H9 (cell line): ENCODE measurements around the gene PATE1. TPM values are rescaled to one million over a fixed set of nuclear protein-coding genes. Genes with fewer than 3 reads are reported as not detected.

Experiments
- DNase-seq: peaks from one replicate; pipeline ENCODE4 v3.0.0-alpha.2; 2017
- H2AFZ ChIP-seq: one replicate; pipeline ENCODE4 v1.6.1; 2013; ENCODE audit warnings: mild to moderate bottlenecking, low read length, control low read depth, moderate library complexity
- H2AK5ac ChIP-seq: 2 replicates; pipeline ENCODE4 v1.6.1; 2013; ENCODE audit warnings: low read length, control low read depth, mixed read lengths; ENCODE audit not compliant: insufficient read length
- H2BK120ac ChIP-seq: one replicate; pipeline ENCODE4 v1.6.1; 2013; ENCODE audit warnings: low read depth, mild to moderate bottlenecking, low read length, control low read depth, inconsistent platforms; ENCODE audit not compliant: poor library complexity, severe bottlenecking
- H2BK12ac ChIP-seq: 2 replicates; pipeline ENCODE4 v1.6.1; 2013; ENCODE audit warnings: low read length, control low read depth, mixed read lengths, low read depth; ENCODE audit not compliant: insufficient read length
- H2BK15ac ChIP-seq: 2 replicates; pipeline ENCODE4 v1.6.1; 2013; ENCODE audit warnings: low read depth, low read length, control low read depth
- H2BK20ac ChIP-seq: one replicate; pipeline ENCODE4 v1.6.1; 2013; ENCODE audit warnings: low read depth, mild to moderate bottlenecking, low read length, control low read depth, inconsistent platforms; ENCODE audit not compliant: poor library complexity, severe bottlenecking
- H2BK5ac ChIP-seq: 2 replicates; pipeline ENCODE4 v1.6.1; 2013; ENCODE audit warnings: low read length, control low read depth, mixed read lengths; ENCODE audit not compliant: insufficient read length
- H3K14ac ChIP-seq: 2 replicates; pipeline ENCODE4 v1.6.1; 2013; ENCODE audit warnings: low read length, control low read depth; ENCODE audit not compliant: insufficient read depth
- H3K18ac ChIP-seq: 2 replicates; pipeline ENCODE4 v1.6.1; 2013; ENCODE audit warnings: low read depth, mild to moderate bottlenecking, mixed read lengths, low read length, control low read depth; ENCODE audit not compliant: insufficient read length
- H3K23ac ChIP-seq: 2 replicates; pipeline ENCODE4 v1.6.1; 2013; ENCODE audit warnings: low read length, control low read depth, mixed read lengths, low read depth; ENCODE audit not compliant: insufficient read length
- H3K23me2 ChIP-seq: 2 replicates; pipeline ENCODE4 v1.6.1; 2013; ENCODE audit warnings: low read depth, mild to moderate bottlenecking, mixed read lengths, low read length, control low read depth; ENCODE audit not compliant: insufficient read length, poor library complexity, severe bottlenecking
- H3K27ac ChIP-seq: 2 replicates; pipeline ENCODE4 v1.5.1; 2013; ENCODE audit warnings: low read length, control low read depth, mixed read lengths, low read depth; ENCODE audit not compliant: insufficient read length
- H3K27me3 ChIP-seq: 2 replicates; pipeline ENCODE4 v1.6.1; 2013; ENCODE audit warnings: low read length, control low read depth, inconsistent platforms; ENCODE audit not compliant: insufficient read depth
- H3K4ac ChIP-seq: 2 replicates; pipeline ENCODE4 v1.6.1; 2013; ENCODE audit warnings: low read depth, mild to moderate bottlenecking, control low read depth, inconsistent platforms, low read length, moderate library complexity
- H3K4me1 ChIP-seq: 2 replicates; pipeline ENCODE4 v1.6.1; 2013; ENCODE audit warnings: low read length, control low read depth, inconsistent platforms; ENCODE audit not compliant: insufficient read depth
- H3K4me2 ChIP-seq: 2 replicates; pipeline ENCODE4 v1.6.1; 2013; ENCODE audit warnings: low read length, control low read depth, mixed read lengths; ENCODE audit not compliant: insufficient read length, insufficient read depth
- H3K56ac ChIP-seq: 2 replicates; pipeline ENCODE4 v1.6.1; 2013; ENCODE audit warnings: low read depth, mild to moderate bottlenecking, mixed read lengths, low read length, control low read depth; ENCODE audit not compliant: insufficient read length
- H3K79me1 ChIP-seq: 2 replicates; pipeline ENCODE4 v1.6.1; 2013; ENCODE audit warnings: low read depth, mild to moderate bottlenecking, moderate library complexity, low read length, control low read depth, inconsistent platforms; ENCODE audit not compliant: insufficient read depth, poor library complexity, severe bottlenecking
- H3K79me2 ChIP-seq: 2 replicates; pipeline ENCODE4 v1.6.1; 2013; ENCODE audit warnings: low read length, control low read depth, inconsistent platforms; ENCODE audit not compliant: insufficient read depth
- H3K9ac ChIP-seq: 2 replicates; pipeline ENCODE4 v1.6.1; 2013; ENCODE audit warnings: low read length, control low read depth, mixed read lengths; ENCODE audit not compliant: insufficient read length; ENCODE audit errors: extremely low read depth
- H3K9me3 ChIP-seq: one replicate; pipeline ENCODE4 v1.6.1; 2013; ENCODE audit warnings: low read depth, low read length, inconsistent platforms; ENCODE audit not compliant: control insufficient read depth
- H3T11ph ChIP-seq: one replicate; pipeline ENCODE4 v1.6.1; 2013; ENCODE audit warnings: mild to moderate bottlenecking, low read length, control low read depth, inconsistent platforms
- H4K20me1 ChIP-seq: one replicate; pipeline ENCODE4 v1.6.1; 2013; ENCODE audit not compliant: control insufficient read depth, insufficient read length, insufficient read depth
- H4K5ac ChIP-seq: 2 replicates; pipeline ENCODE4 v1.6.1; 2013; ENCODE audit warnings: low read depth, mild to moderate bottlenecking, mixed read lengths, low read length, control low read depth; ENCODE audit not compliant: insufficient read length
- H4K8ac ChIP-seq: replicated peaks from 2 replicates; pipeline ENCODE4 v1.6.1; 2013; ENCODE audit warnings: low read length, control low read depth, mixed read lengths, low read depth; ENCODE audit not compliant: insufficient read length
- H4K91ac ChIP-seq: 2 replicates; pipeline ENCODE4 v1.6.1; 2013; ENCODE audit warnings: low read depth, mild to moderate bottlenecking, moderate library complexity, mixed read lengths, low read length, control low read depth; ENCODE audit not compliant: insufficient read length
- H3K27ac Mint-ChIP-seq, 3 experiments: 2 replicates in 2 of 3; 3 replicates in 1 of 3; pipeline ENCODE4 v1.8.0; 2020 to 2021; ENCODE audit warnings: mixed read lengths in 3 of 3, mild to moderate bottlenecking in 1 of 3, moderate library complexity in 1 of 3
- H3K27me3 Mint-ChIP-seq: 2 replicates; pipeline ENCODE4 v1.8.0; 2021; ENCODE audit warnings: low read depth, mild to moderate bottlenecking, moderate library complexity, mixed read lengths
- H3K36me3 Mint-ChIP-seq, 3 experiments: 2 replicates in 2 of 3; 3 replicates in 1 of 3; pipeline ENCODE4 v1.8.0; 2020 to 2021; ENCODE audit warnings: low read depth in 3 of 3, mixed read lengths in 3 of 3; ENCODE audit not compliant: insufficient read depth in 1 of 3
- H3K4me1 Mint-ChIP-seq, 2 experiments: 2 replicates each; pipeline ENCODE4 v1.8.0; 2020; ENCODE audit warnings: mixed read lengths in 2 of 2
- H3K4me3 Mint-ChIP-seq, 2 experiments: 2 replicates in 1 of 2; 3 replicates in 1 of 2; pipeline ENCODE4 v1.8.0; 2020 to 2021; ENCODE audit warnings: mild to moderate bottlenecking in 2 of 2, mixed read lengths in 2 of 2, moderate library complexity in 1 of 2
- H3K9me3 Mint-ChIP-seq, 2 experiments: 2 replicates in 1 of 2; 3 replicates in 1 of 2; pipeline ENCODE4 v1.8.0; 2020; ENCODE audit warnings: mild to moderate bottlenecking in 2 of 2, mixed read lengths in 2 of 2, moderate library complexity in 1 of 2
- CTCF ChIP-seq: fragments of 200-600 bp; sonication (generic); conservative IDR thresholded peaks from 3 replicates; pipeline ENCODE4 v1.8.0; 2021; ENCODE audit warnings: antibody characterized with exemption, mild to moderate bottlenecking
- WGBS: extraction: QIAGEN DNeasy Blood & Tissue Kit; methylation state at CpG from one replicate; pipeline ENCODE4 v1.1.7; 2013; ENCODE audit warnings: missing lambda C conversion rate, low lambda C conversion rate, mixed read lengths; ENCODE audit not compliant: insufficient read length; ENCODE audit errors: extremely low coverage; 5-methylcytosine and 5-hydroxymethylcytosine counted together
- total RNA-seq: library from RNA; stranded (reverse); gene quantifications from 2 replicates; pipeline ENCODE4 v1.2.1, GENCODE V29; 2021

The PATE1 gene
- total RNA-seq, 1 experiment from 2014 or later, result not detected

GRCh38 chr11:125724125-125724524 lies 22.0 kb upstream of the PATE1 start:
- Histone ChIP-seq H3K27me3 (no peaks in the 10 kb centered on the region), H3K9me3 (no peaks in the 10 kb centered on the region), H3K79me2 (no peaks in the 10 kb centered on the region), H3K23ac (no peak overlapping the region), H3K9ac (no peak overlapping the region), H3K14ac (no peak overlapping the region), H3T11ph (no peak overlapping the region), H2BK20ac (no peak overlapping the region), H3K27ac (no peak overlapping the region), H3K4me1 (no peaks in the 10 kb centered on the region), H3K4ac (no peak overlapping the region), H4K20me1 (no peaks in the 10 kb centered on the region), H2BK120ac (no peak overlapping the region), H3K18ac (no peak overlapping the region), H3K4me2 (no peak overlapping the region), H2BK5ac (no peak overlapping the region), H4K8ac (no peak overlapping the region), H2BK12ac (no peak overlapping the region), H3K79me1 (no peaks in the 10 kb centered on the region), H3K23me2 (no peaks in the 10 kb centered on the region), H2AK5ac (no peak overlapping the region), H2AFZ (no peak overlapping the region), H4K5ac (no peak overlapping the region), H4K91ac (no peak overlapping the region), H2BK15ac (no peak overlapping the region), H3K56ac (no peak overlapping the region)
- WGBS, result no CpG with 5 or more reads among the region's 1 CpG
- Mint-ChIP-seq H3K4me1 (peaks cover 0 to 7% of the 10 kb centered on the region in 2 experiments; a peak in 2 of 4 replicates), H3K9me3 (no peaks in the 10 kb centered on the region), H3K36me3 (no peaks in the 10 kb centered on the region), H3K27me3 (peaks cover 2% of the 10 kb centered on the region; the same call in 1 of the 2 replicates), H3K27ac (no peak overlapping the region), H3K4me3 (no peak overlapping the region)
- TF ChIP-seq CTCF, result peak; percentile 62
- no peak for DNase-seq
